Ishikawa (cell line): ENCODE results near the gene RIGI.

Experiments
- CREB1 ChIP-seq: IDR thresholded peaks from 2 replicates; pipeline ENCODE4 v1.6.1; 2012; ENCODE audit warnings: low read depth
- EGR1 ChIP-seq: IDR thresholded peaks from 2 replicates; pipeline ENCODE4 v1.6.1; 2012
- FOXM1 ChIP-seq: IDR thresholded peaks from 2 replicates; pipeline ENCODE4 v1.6.1; 2012; ENCODE audit warnings: low read depth, borderline replicate concordance
- NFIC ChIP-seq: IDR thresholded peaks from 2 replicates; pipeline ENCODE4 v1.6.1; 2012
- RAD21 ChIP-seq: IDR thresholded peaks from 2 replicates; pipeline ENCODE4 v1.6.1; 2012; ENCODE audit warnings: low read depth
- TAF1 ChIP-seq: IDR thresholded peaks from 2 replicates; pipeline ENCODE4 v1.6.1; 2012; ENCODE audit warnings: low read depth, mild to moderate bottlenecking
- YY1 ChIP-seq: IDR thresholded peaks from 2 replicates; pipeline ENCODE4 v1.6.1; 2012; ENCODE audit warnings: low read depth
- TF ChIP-seq, protein P1 (sequence below): IDR thresholded peaks from 2 replicates; pipeline ENCODE4 v1.6.1; 2012

- TF ChIP-seq CREB1 (no peak), RAD21 (no peak), TAF1 (no peak), FOXM1 (no peak), YY1 (no peak), EGR1 (no peak), NFIC (no peak)
- TF ChIP-seq, protein P1, sequence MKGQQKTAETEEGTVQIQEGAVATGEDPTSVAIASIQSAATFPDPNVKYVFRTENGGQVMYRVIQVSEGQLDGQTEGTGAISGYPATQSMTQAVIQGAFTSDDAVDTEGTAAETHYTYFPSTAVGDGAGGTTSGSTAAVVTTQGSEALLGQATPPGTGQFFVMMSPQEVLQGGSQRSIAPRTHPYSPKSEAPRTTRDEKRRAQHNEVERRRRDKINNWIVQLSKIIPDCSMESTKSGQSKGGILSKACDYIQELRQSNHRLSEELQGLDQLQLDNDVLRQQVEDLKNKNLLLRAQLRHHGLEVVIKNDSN = no peak
These were observed 17.1 kb upstream of the RIGI start for GRCh38 chr9:32543047-32543446.
